H4 (cell line): Measurements from ENCODE around the gene PRKD1. TPM values are rescaled to one million over a fixed set of nuclear protein-coding genes. Genes with fewer than 3 reads are reported as not detected.
"Not testable (repeated sequence)": the region's sequence is repeated elsewhere in the genome, so short reads cannot be mapped to it uniquely, and the experiment has no call there.

Source experiments
- DNase-seq: peaks from one replicate; pipeline ENCODE4 v3.0.0-alpha.2; 2015; ENCODE audit warnings: low spot score
- total RNA-seq: library from RNA; depleted of rRNA; stranded (reverse); fragments of >200 nt; shearing (Covaris generic); gene quantifications from 2 replicates; pipeline ENCODE4 v1.2.3, GENCODE V29; 2014

The PRKD1 gene
- total RNA-seq, 1 experiment from 2014 or later, result 4.1 TPM

GRCh38 chr14:29799464-29800095 is 128.1 kb downstream of the PRKD1 start:
- DNase-seq, result no peak

- no peak for DNase-seq
Measured at GRCh38 chr14:29798811-29799210, 128.8 kb downstream of the PRKD1 start.

- no peak for DNase-seq
Measured at GRCh38 chr14:29798108-29798663, 129.5 kb downstream of the PRKD1 start.

- no peak for DNase-seq
Measured at GRCh38 chr14:29796853-29797252, 130.8 kb downstream of the PRKD1 start.

GRCh38 chr14:29789475-29789874 is 138.2 kb downstream of the PRKD1 start:
- no peak for DNase-seq

- DNase-seq, result no peak
Measured at GRCh38 chr14:29788093-29788492, 139.6 kb downstream of the PRKD1 start.

GRCh38 chr14:29783556-29783955 is 144.1 kb downstream of the PRKD1 start:
- DNase-seq, result no peak

GRCh38 chr14:29782041-29782440 is 145.6 kb downstream of the PRKD1 start:
- no peak for DNase-seq

- not testable (repeated sequence) for DNase-seq
Measured at GRCh38 chr14:29777142-29777541, 150.5 kb downstream of the PRKD1 start.

- DNase-seq, result no peak
Measured at GRCh38 chr14:29773990-29774389, 153.7 kb downstream of the PRKD1 start.

- DNase-seq, result no peak
Measured at GRCh38 chr14:29763342-29763858, 164.2 kb downstream of the PRKD1 start.

GRCh38 chr14:29759521-29760340 is 167.9 kb downstream of the PRKD1 start:
- DNase-seq, result no peak

- DNase-seq, result no peak
Measured at GRCh38 chr14:29757711-29758233, 169.9 kb downstream of the PRKD1 start.

- no peak for DNase-seq
Measured at GRCh38 chr14:29757188-29757680, 170.4 kb downstream of the PRKD1 start.

GRCh38 chr14:29756019-29756385 is 171.6 kb downstream of the PRKD1 start:
- no peak for DNase-seq

- DNase-seq, result no peak
Measured at GRCh38 chr14:29755311-29756018, 172.2 kb downstream of the PRKD1 start.

- no peak for DNase-seq
Measured at GRCh38 chr14:29754134-29754533, 173.5 kb downstream of the PRKD1 start.

GRCh38 chr14:29752221-29752923 is 175.3 kb downstream of the PRKD1 start:
- no peak for DNase-seq

GRCh38 chr14:29749829-29750228 is 177.8 kb downstream of the PRKD1 start:
- no peak for DNase-seq

- peak; percentile 71 for DNase-seq
Measured at GRCh38 chr14:29749327-29749726, 178.3 kb downstream of the PRKD1 start.

- DNase-seq, result no peak
Measured at GRCh38 chr14:29745863-29746262, 181.8 kb downstream of the PRKD1 start.
